DLD1 (cell line): Measurements from ENCODE around the gene MROH7.

Experiments
- in situ Hi-C: cut with HindIII; loops from 2 replicates; pipeline ENCODE4 v1.10.0; 2017; ENCODE audit warnings: low sequenced_read_pairs

The MROH7 gene

GRCh38 chr1:54640863-54641836, at the start of gene MROH7:
Gene MROH7, plus strand, starts transcription at chr1:54641786. Its CDS starts 11,141 bp downstream, at chr1:54652927.
- in situ Hi-C loops: no loop called here

- in situ Hi-C loops: no loop called here
Observed at GRCh38 chr1:54593571-54594160, 47.9 kb upstream of the MROH7 start.

- in situ Hi-C loops: no loop called here
Observed at GRCh38 chr1:54594463-54594862, 47.1 kb upstream of the MROH7 start.

- in situ Hi-C loops: no loop called here
Observed at GRCh38 chr1:54595956-54596498, 45.6 kb upstream of the MROH7 start.

- in situ Hi-C loops: no loop called here
Observed at GRCh38 chr1:54596756-54597155, 44.8 kb upstream of the MROH7 start.

GRCh38 chr1:54597455-54598030, 44.0 kb upstream of the MROH7 start:
- in situ Hi-C loops: no loop called here

- in situ Hi-C loops: no loop called here
Observed at GRCh38 chr1:54599211-54599823, 42.3 kb upstream of the MROH7 start.

GRCh38 chr1:54600947-54601721, 40.5 kb upstream of the MROH7 start:
- in situ Hi-C loops: no loop called here

- in situ Hi-C loops: no loop called here
Observed at GRCh38 chr1:54601730-54602129, 39.9 kb upstream of the MROH7 start.

GRCh38 chr1:54602554-54602953, 39.0 kb upstream of the MROH7 start:
- in situ Hi-C loops: no loop called here

- in situ Hi-C loops: no loop called here
Observed at GRCh38 chr1:54603241-54603640, 38.3 kb upstream of the MROH7 start.

GRCh38 chr1:54604051-54604450, 37.5 kb upstream of the MROH7 start:
- in situ Hi-C loops: no loop called here

- in situ Hi-C loops: no loop called here
Observed at GRCh38 chr1:54604572-54605370, 36.8 kb upstream of the MROH7 start.

- in situ Hi-C loops: no loop called here
Observed at GRCh38 chr1:54606096-54606989, 35.2 kb upstream of the MROH7 start.

- in situ Hi-C loops: no loop called here
Observed at GRCh38 chr1:54606990-54607325, 34.6 kb upstream of the MROH7 start.

GRCh38 chr1:54607821-54608565, 33.6 kb upstream of the MROH7 start:
- in situ Hi-C loops: no loop called here

- in situ Hi-C loops: no loop called here
Observed at GRCh38 chr1:54608566-54609230, 32.9 kb upstream of the MROH7 start.
